K562 (cell line): ENCODE results near the gene MAP4K1. TPM values are rescaled to one million over a fixed set of nuclear protein-coding genes. Genes with fewer than 3 reads are reported as not detected.
A peak's percentile ranks its signal among the peaks of the same experiment; 100 is the strongest.

ENCODE experiments used
- ARID3A ChIP-seq: IDR thresholded peaks from 2 replicates; pipeline ENCODE4 v1.6.1; 2012; ENCODE audit warnings: low read depth, low read length, improper control_type of control experiment, borderline replicate concordance
- ATF4 ChIP-seq: fragments of 450-650 bp; formaldehyde crosslinking; IDR thresholded peaks from 2 replicates; pipeline ENCODE4 v1.4.0; 2022; ENCODE audit warnings: mild to moderate bottlenecking, moderate library complexity
- CREB1 ChIP-seq, 2 experiments: sonication (generic) in 1 of 2; formaldehyde crosslinking in 1 of 2; IDR thresholded peaks; 2 replicates each; pipeline versions ENCODE4 v1.6.1 to v1.8.0; 2012 to 2022; ENCODE audit warnings: inconsistent platforms in 1 of 2, mild to moderate bottlenecking in 1 of 2, missing genetic modification reagents in 1 of 2, moderate library complexity in 1 of 2
- CTCFL ChIP-seq: IDR thresholded peaks from 2 replicates; pipeline ENCODE4 v1.6.1; 2011; ENCODE audit warnings: borderline replicate concordance, low read depth, mild to moderate bottlenecking, moderate library complexity, low read length; ENCODE audit not compliant: insufficient read depth, poor library complexity, severe bottlenecking
- EGR1 ChIP-seq: fragments of 450-650 bp; conservative IDR thresholded peaks from 2 replicates; pipeline ENCODE4 v1.6.1; 2017; ENCODE audit warnings: mild to moderate bottlenecking
- HIVEP1 ChIP-seq: fragments of 250-450 bp; sonication (Bioruptor Pico); IDR thresholded peaks from 2 replicates; pipeline ENCODE4 v1.4.0; 2020; ENCODE audit warnings: mild to moderate bottlenecking
- NR2C1 ChIP-seq, 2 experiments: fragments of 450-650 bp; IDR thresholded peaks; 2 replicates each; pipeline ENCODE4 v1.6.1; 2017; ENCODE audit warnings: mild to moderate bottlenecking in 2 of 2, antibody characterized with exemption in 1 of 2, inconsistent platforms in 1 of 2, missing compliant biosample characterization in 1 of 2, missing genetic modification characterization in 1 of 2
- PPARD ChIP-seq: fragments of 250-450 bp; sonication (Bioruptor Pico); IDR thresholded peaks from 2 replicates; pipeline ENCODE4 v1.8.0; 2022; ENCODE audit warnings: inconsistent platforms, mild to moderate bottlenecking, moderate library complexity
- RB1 ChIP-seq: fragments of 450-650 bp; IDR thresholded peaks from 2 replicates; pipeline ENCODE4 v1.6.1; 2017; ENCODE audit warnings: low read depth, mild to moderate bottlenecking
- RBM15 ChIP-seq: fragments of 200-400 bp; formaldehyde crosslinking; IDR thresholded peaks from 2 replicates; pipeline ENCODE4 v1.6.1; 2018; ENCODE audit warnings: mild to moderate bottlenecking, low read length, moderate library complexity; ENCODE audit not compliant: insufficient read depth
- RFX7 ChIP-seq: fragments of 250-450 bp; sonication (Bioruptor Pico); IDR thresholded peaks from 2 replicates; pipeline ENCODE4 v1.5.1; 2021; ENCODE audit warnings: mild to moderate bottlenecking
- SAFB2 ChIP-seq: fragments of 200-400 bp; formaldehyde crosslinking; IDR thresholded peaks from 2 replicates; pipeline ENCODE4 v1.6.1; 2018; ENCODE audit warnings: borderline replicate concordance, low read length, low read depth, moderate library complexity; ENCODE audit not compliant: severe bottlenecking
- SIX5 ChIP-seq, 2 experiments: IDR thresholded peaks; 2 replicates each; pipeline ENCODE4 v1.6.1; 2011; ENCODE audit warnings: low read length in 2 of 2, borderline replicate concordance in 1 of 2, low read depth in 1 of 2, mild to moderate bottlenecking in 1 of 2, moderate library complexity in 1 of 2; ENCODE audit not compliant: insufficient read depth in 1 of 2
- THRAP3 ChIP-seq: fragments of 450-650 bp; IDR thresholded peaks from 2 replicates; pipeline ENCODE4 v1.6.1; 2016; ENCODE audit warnings: mild to moderate bottlenecking, inconsistent platforms, borderline replicate concordance
- ZNF263 ChIP-seq: sonication (generic); formaldehyde crosslinking; IDR thresholded peaks from 2 replicates; pipeline ENCODE4 v1.8.0; 2022; ENCODE audit warnings: mild to moderate bottlenecking, missing genetic modification reagents, borderline replicate concordance
- ZNF282 ChIP-seq: sonication (generic); formaldehyde crosslinking; IDR thresholded peaks from 2 replicates; pipeline ENCODE4 v1.8.1; 2023; ENCODE audit warnings: missing genetic modification reagents
- ZNF347 ChIP-seq: fragments of 450-650 bp; formaldehyde crosslinking; IDR thresholded peaks from 2 replicates; pipeline ENCODE4 v1.4.0; 2020; ENCODE audit warnings: low read depth, mild to moderate bottlenecking, moderate library complexity
- ZNF764 ChIP-seq: fragments of 250-450 bp; sonication (Bioruptor Pico); IDR thresholded peaks from 2 replicates; pipeline ENCODE4 v1.4.0; 2020; ENCODE audit warnings: low read depth, mild to moderate bottlenecking, moderate library complexity
- polyA plus RNA-seq, 8 experiments: library from polyadenylated mRNA; depleted of rRNA in 4 of 8; stranded (reverse) in 5 of 8; unstranded in 3 of 8; fragments of >200 nt; fragmentation: Nextera tagmentation in 2 of 8; fragmentation: Illumina TruSeq in 1 of 8; extraction: Ambion mirVana in 2 of 8; extraction: Trizol in 1 of 8; gene quantifications; 2 replicates each; pipeline versions ENCODE4 v1.2.1 to v1.2.3, GENCODE V29; 2011 to 2014; ENCODE audit warnings: inconsistent platforms in 1 of 8, missing spikeins in 1 of 8
- total RNA-seq, 7 experiments: library from RNA; depleted of rRNA in 6 of 7; stranded (reverse); fragments of >200 nt in 6 of 7; fragmentation: Illumina TruSeq in 2 of 7; extraction: Trizol in 2 of 7; gene quantifications; 2 replicates each; pipeline versions ENCODE4 v1.2.1 to v1.2.3, GENCODE V29; 2011 to 2021; ENCODE audit warnings: low replicate concordance in 1 of 7

The MAP4K1 gene
- total and polyA plus RNA-seq, 9 of the 15 experiments (the other 6 are each of a cell fraction or from before 2014, with no cell fraction given): 0.14 to 3.2 (median 0.73) TPM; not detected in 1

DNA sequence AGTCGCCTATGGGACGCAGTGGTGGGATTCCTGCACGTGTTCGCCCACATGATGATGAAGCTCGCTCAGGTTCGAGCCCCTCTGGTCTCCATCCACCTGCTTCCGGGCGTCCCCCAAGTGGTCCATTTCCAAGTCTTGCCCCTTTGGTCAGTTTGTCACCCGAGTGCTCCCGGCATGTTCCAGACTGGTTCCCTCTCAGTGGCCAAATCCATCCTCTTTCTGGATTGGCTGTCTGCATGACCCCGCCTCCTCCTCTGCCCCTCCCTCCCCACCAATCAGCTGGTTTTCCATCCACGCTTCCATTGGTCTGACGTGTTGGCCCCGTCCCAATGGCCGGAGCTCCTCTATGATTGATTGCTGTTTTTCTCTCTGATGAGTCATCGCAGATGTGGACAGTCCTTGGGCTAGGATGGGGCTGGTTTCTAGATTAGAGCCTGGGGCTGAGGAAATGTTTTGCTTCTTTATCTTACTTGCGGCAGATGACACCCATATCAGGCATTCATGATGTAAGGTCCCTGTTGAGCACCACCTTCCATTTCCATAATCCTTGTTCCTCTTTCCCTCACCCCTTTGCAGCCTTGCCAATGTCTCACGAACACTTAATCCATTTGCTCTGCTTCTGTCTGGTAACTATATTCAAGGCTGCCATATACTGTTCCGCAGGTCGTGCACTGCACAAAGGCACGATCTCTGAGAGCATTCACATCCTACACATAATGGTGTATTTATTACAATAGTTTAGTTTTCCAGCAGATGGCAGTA is 73.8 kb downstream of the MAP4K1 start (continued):
- TF ChIP-seq ATF4 (CRISPR knock-in tag) (peak; percentile 62; the same call in 1 of the 2 replicates), EGR1 (no peak), ZNF263 (CRISPR knock-in tag) (no peak; the same call in 1 of the 2 replicates), CREB1 (IDR thresholded peaks at IDR 0.05) (peak; percentile 79), CREB1 (CRISPR knock-in tag; IDR thresholded peaks at IDR 0.05) (peak; percentile 82), THRAP3 (no peak), RB1 (0 out of 2 replicates have a peak, but pooled peaks have one; percentile 34), CTCFL (no peak), ARID3A (no peak), RFX7 (no peak), RBM15 (no peak), ZNF347 (CRISPR knock-in tag) (no peak), PPARD (CRISPR knock-in tag) (no peak), ZNF764 (CRISPR knock-in tag) (no peak), HIVEP1 (CRISPR knock-in tag) (no peak; the same call in none of the 2 replicates), NR2C1 (IDR thresholded peaks at IDR 0.05) (0 out of 2 replicates have a peak, but pooled peaks have one; percentile 45), NR2C1 (tag; IDR thresholded peaks at IDR 0.05) (no peak; the same call in 1 of the 2 replicates), SIX5 (IDR thresholded peaks at IDR 0.05; ENCODE audit: borderline replicate concordance in 1 of 2, insufficient read depth in 1 of 2, low read depth in 1 of 2, low read length in 2 of 2) (no peak), ZNF282 (no peak), SAFB2 (no peak)
